PC-9 (cell line): ENCODE data around the gene KLHL15. TPM values are rescaled to one million over a fixed set of nuclear protein-coding genes. Genes with fewer than 3 reads are reported as not detected.

Experiments
- BruUV-seq: library from RNA; stranded (reverse); fragments of 400-500 nt; replicated peaks from 2 replicates; lab custom pipeline; 2021; lab: Mats Ljungman, UMichigan
- CTCF ChIA-PET: fragments of 300-600 bp; sonication (Branson Sonifier 250); formaldehyde crosslinking; loops from one replicate; lab custom pipeline; 2022; ENCODE audit warnings: antibody characterized with exemption; lab: Charles Lee
- POLR2A ChIA-PET: fragments of 300-600 bp; sonication (Branson Sonifier 250); formaldehyde crosslinking; loops from one replicate; lab custom pipeline; 2022; ENCODE audit warnings: antibody characterized with exemption; ENCODE audit not compliant: unreplicated experiment; lab: Charles Lee
- DNase-seq, 2 experiments: peaks; one replicate each; pipeline versions ENCODE4 v3.0.0 to v3.0.0-alpha.2; 2015 to 2022; ENCODE audit warnings: mixed read lengths in 1 of 2
- H2AFZ ChIP-seq: fragments of 200-600 bp; sonication (generic); 2 replicates; pipeline ENCODE4 v1.8.1; 2017; ENCODE audit warnings: antibody characterized with exemption
- H3F3A ChIP-seq: fragments of 200-600 bp; sonication (generic); 2 replicates; pipeline ENCODE4 v1.8.1; 2017; ENCODE audit warnings: antibody characterized with exemption, mild to moderate bottlenecking, low read depth; ENCODE audit not compliant: insufficient read depth
- H3K27ac ChIP-seq: fragments of 200-600 bp; sonication (generic); 2 replicates; pipeline ENCODE4 v1.6.1; 2016; ENCODE audit warnings: mixed run types
- H3K27me3 ChIP-seq: fragments of 200-600 bp; sonication (generic); 2 replicates; pipeline ENCODE4 v1.6.1; 2016; ENCODE audit warnings: low read depth, mixed run types; ENCODE audit not compliant: insufficient read depth
- H3K36me3 ChIP-seq: fragments of 200-600 bp; sonication (generic); 2 replicates; pipeline ENCODE4 v1.6.1; 2016; ENCODE audit warnings: low read depth, mixed run types
- H3K4me1 ChIP-seq: fragments of 200-600 bp; sonication (generic); replicated peaks from 2 replicates; pipeline ENCODE4 v1.6.1; 2016; ENCODE audit warnings: mixed run types; ENCODE audit not compliant: insufficient read depth
- H3K4me2 ChIP-seq: fragments of 200-600 bp; sonication (generic); 2 replicates; pipeline ENCODE4 v1.6.1; 2017; ENCODE audit warnings: mixed run types
- H3K4me3 ChIP-seq: fragments of 200-600 bp; sonication (generic); 2 replicates; pipeline ENCODE4 v1.6.1; 2016; ENCODE audit warnings: mixed run types
- H3K79me2 ChIP-seq: fragments of 200-600 bp; sonication (generic); 2 replicates; pipeline ENCODE4 v1.6.1; 2017; ENCODE audit warnings: low read depth, mixed run types
- H3K9me2 ChIP-seq: fragments of 200-600 bp; sonication (generic); 2 replicates; pipeline ENCODE4 v1.8.1; 2017; ENCODE audit warnings: mild to moderate bottlenecking; ENCODE audit not compliant: insufficient read depth
- H3K9me3 ChIP-seq: fragments of 200-600 bp; sonication (generic); 2 replicates; pipeline ENCODE4 v1.8.1; 2016; ENCODE audit warnings: low read depth; ENCODE audit not compliant: insufficient read depth
- H4K20me1 ChIP-seq: fragments of 200-600 bp; sonication (generic); 2 replicates; pipeline ENCODE4 v1.8.1; 2017; ENCODE audit not compliant: insufficient read depth
- EZH2 ChIP-seq: fragments of 200-600 bp; sonication (generic); IDR thresholded peaks from 2 replicates; pipeline ENCODE4 v1.8.0; 2017; ENCODE audit warnings: antibody characterized with exemption, low read depth
- intact Hi-C: fragments of 100-400 bp; cut with micrococcal nuclease; formaldehyde crosslinking; loops from one replicate; pipeline ENCODE4 v1.10.0; 2022; ENCODE audit not compliant: unreplicated experiment
- total RNA-seq: library from RNA; stranded (reverse); gene quantifications from 2 replicates; pipeline ENCODE4 v1.2.3, GENCODE V29; 2021
- TF ChIP-seq, protein P1 (sequence below): fragments of 200-600 bp; sonication (generic); conservative IDR thresholded peaks from 2 replicates; pipeline ENCODE4 v1.6.1; 2017; ENCODE audit warnings: mixed run types, antibody characterized with exemption, mild to moderate bottlenecking, moderate library complexity

KLHL15 gene
- total RNA-seq, 1 experiment from 2014 or later: 3.7 TPM

DNA sequence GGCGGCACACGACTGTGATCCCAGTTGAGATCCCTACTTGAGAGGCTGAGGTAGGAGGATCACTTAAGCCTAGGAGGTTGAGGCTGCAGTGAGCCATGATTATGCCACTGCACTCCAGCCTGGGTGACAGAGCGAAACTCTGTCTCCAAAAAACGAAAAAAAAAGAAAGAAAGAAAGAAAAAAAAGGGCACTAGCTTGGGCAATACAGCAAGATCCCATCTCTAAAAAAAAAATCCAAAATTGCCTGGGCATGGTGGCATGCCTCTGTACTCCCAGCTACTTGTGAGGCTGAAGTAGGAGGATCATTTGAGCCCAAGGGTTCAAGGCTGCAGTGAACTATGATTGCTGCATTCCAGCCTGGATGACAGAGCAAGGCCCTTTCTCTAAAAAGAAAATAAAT is 10.7 kb upstream of the KLHL15 start:
- Histone ChIP-seq H2AFZ (no peak overlapping the region), H3K4me1 (no peaks in the 10 kb centered on the region), H3K9me3 (no peaks in the 10 kb centered on the region), H3K79me2 (no peaks in the 10 kb centered on the region), H3K9me2 (no peaks in the 10 kb centered on the region), H4K20me1 (no peaks in the 10 kb centered on the region), H3F3A (no peaks in the 10 kb centered on the region), H3K27me3 (no peaks in the 10 kb centered on the region), H3K4me2 (no peak overlapping the region), H3K27ac (no peak overlapping the region), H3K4me3 (no peak overlapping the region), H3K36me3 (no peaks in the 10 kb centered on the region)
- ChIA-PET POLR2A (interaction anchor here (0.7 kb wide), 1 partner anchor 143 kb away, joined by 7 read pairs; no protein-coding TSS in a partner anchor), CTCF (interaction anchor here (0.7 kb wide), 1 partner anchor 25 kb away, joined by 3 read pairs; no protein-coding TSS in a partner anchor)
- TF ChIP-seq, protein P1, sequence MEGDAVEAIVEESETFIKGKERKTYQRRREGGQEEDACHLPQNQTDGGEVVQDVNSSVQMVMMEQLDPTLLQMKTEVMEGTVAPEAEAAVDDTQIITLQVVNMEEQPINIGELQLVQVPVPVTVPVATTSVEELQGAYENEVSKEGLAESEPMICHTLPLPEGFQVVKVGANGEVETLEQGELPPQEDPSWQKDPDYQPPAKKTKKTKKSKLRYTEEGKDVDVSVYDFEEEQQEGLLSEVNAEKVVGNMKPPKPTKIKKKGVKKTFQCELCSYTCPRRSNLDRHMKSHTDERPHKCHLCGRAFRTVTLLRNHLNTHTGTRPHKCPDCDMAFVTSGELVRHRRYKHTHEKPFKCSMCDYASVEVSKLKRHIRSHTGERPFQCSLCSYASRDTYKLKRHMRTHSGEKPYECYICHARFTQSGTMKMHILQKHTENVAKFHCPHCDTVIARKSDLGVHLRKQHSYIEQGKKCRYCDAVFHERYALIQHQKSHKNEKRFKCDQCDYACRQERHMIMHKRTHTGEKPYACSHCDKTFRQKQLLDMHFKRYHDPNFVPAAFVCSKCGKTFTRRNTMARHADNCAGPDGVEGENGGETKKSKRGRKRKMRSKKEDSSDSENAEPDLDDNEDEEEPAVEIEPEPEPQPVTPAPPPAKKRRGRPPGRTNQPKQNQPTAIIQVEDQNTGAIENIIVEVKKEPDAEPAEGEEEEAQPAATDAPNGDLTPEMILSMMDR: no peak
- no peak for TF ChIP-seq EZH2
- no peak for DNase-seq
- no TSS peak for BruUV-seq
- intact Hi-C loops: no loop called here

DNA sequence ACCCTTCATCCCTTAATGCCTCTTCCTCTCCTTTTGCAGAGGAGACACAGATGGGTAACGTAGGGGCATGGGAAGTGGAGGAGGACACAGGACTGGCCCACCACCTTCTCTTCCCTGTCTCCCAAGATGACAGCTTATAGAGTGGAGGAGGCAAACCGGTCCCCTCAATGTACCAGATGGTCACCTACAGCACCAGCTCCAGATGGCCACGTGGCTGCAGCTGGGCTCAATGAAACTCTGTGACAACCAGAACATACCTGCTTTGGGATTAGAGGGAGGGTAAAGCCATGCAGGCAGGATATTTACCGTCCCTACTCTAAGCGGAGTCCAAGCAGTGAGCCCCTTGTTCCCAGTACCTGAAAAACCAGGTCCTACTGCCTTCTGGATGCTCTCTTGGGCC is 7.5 kb upstream of the KLHL15 start:
- DNase-seq: no peak
- Histone ChIP-seq H3K36me3 (no peaks in the 10 kb centered on the region), H3K4me1 (no peaks in the 10 kb centered on the region), H2AFZ (no peak overlapping the region), H3K79me2 (no peaks in the 10 kb centered on the region), H3F3A (no peaks in the 10 kb centered on the region), H3K27me3 (no peaks in the 10 kb centered on the region), H3K4me3 (no peak overlapping the region), H4K20me1 (no peaks in the 10 kb centered on the region), H3K9me2 (no peaks in the 10 kb centered on the region), H3K4me2 (no peak overlapping the region), H3K9me3 (no peaks in the 10 kb centered on the region), H3K27ac (no peak overlapping the region)
- TF ChIP-seq, protein P1: no peak
- TF ChIP-seq EZH2: no peak
- BruUV-seq: no TSS peak
- POLR2A ChIA-PET: no interaction called here
- intact Hi-C loops: no loop called here
- CTCF ChIA-PET: no interaction called here

DNA sequence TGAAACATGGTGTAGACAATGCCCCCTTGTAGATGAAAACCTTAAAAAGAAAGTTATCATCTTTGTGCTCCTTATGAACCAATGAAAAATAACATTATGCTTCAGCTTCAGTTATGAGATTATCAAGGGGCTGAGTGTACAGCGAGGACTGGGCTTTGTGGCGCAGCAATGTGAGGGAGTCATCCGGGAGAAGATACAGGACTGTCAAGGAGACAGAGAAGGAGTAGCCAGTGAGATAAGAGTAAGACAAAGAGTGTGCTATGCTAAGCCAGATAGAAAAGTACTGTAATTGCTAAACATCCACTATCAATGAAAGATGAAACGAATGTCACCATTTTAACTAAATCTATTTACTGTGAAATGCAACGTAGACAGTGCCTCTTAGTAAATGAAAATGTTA is 3.6 kb upstream of the KLHL15 start:
- DNase-seq: no peak
- Histone ChIP-seq H2AFZ (no peak overlapping the region), H3F3A (no peaks in the 10 kb centered on the region; the same call in 1 of the 2 replicates), H3K36me3 (no peaks in the 10 kb centered on the region), H3K4me1 (no peaks in the 10 kb centered on the region), H3K9me3 (no peaks in the 10 kb centered on the region), H4K20me1 (no peaks in the 10 kb centered on the region), H3K79me2 (no peaks in the 10 kb centered on the region), H3K9me2 (no peaks in the 10 kb centered on the region), H3K4me2 (no peak overlapping the region), H3K27ac (no peak overlapping the region), H3K4me3 (no peak overlapping the region), H3K27me3 (no peaks in the 10 kb centered on the region)
- no peak for TF ChIP-seq EZH2
- TF ChIP-seq, protein P1: no peak
- BruUV-seq: no TSS peak
- intact Hi-C loops: no loop called here
- POLR2A ChIA-PET: no interaction called here
- CTCF ChIA-PET: no interaction called here
